ENCODE data around the gene CUL9.
A peak's percentile ranks its signal among the peaks of the same experiment; 100 is the strongest.

The CUL9 gene

GRCh38 chr6:43173591-43174262 is 8.3 kb upstream of the CUL9 start:
- 43 to 45% methylated on average over 11 of the region's 11 CpGs for WGBS, 2 experiments
- peak overlapping the region; percentile 89 for H3K4me3 ChIP-seq (ENCODE audit: insufficient read depth, low read depth, low read length)

GRCh38 chr6:43174263-43175112 is 7.5 kb upstream of the CUL9 start:
- peak overlapping the region; percentile 83 for H3K27ac ChIP-seq (ENCODE audit: insufficient read depth, low read depth, low read length, poor library complexity, severe bottlenecking)
- no peaks in the 10 kb centered on the region for H3K27me3 ChIP-seq (ENCODE audit: control insufficient read depth, insufficient read depth, low read length, poor library complexity, severe bottlenecking)
- H3K4me3 ChIP-seq (ENCODE audit: insufficient read depth, low read depth, low read length) = peak overlapping the region; percentile 89
- no peaks in the 10 kb centered on the region for H3K9me3 ChIP-seq (ENCODE audit: control insufficient read depth, low read length)
- 1% methylated on average over 32 of the region's 32 CpGs for WGBS, 2 experiments
- peaks cover 32% of the 10 kb centered on the region for H3K36me3 ChIP-seq (ENCODE audit: control insufficient read depth, insufficient read depth, low read length)
- peaks cover 14% of the 10 kb centered on the region for H3K4me1 ChIP-seq (ENCODE audit: control insufficient read depth, insufficient read depth, low read length)

More at GRCh38 chr6:43173591-43174262, 8.3 kb upstream of the CUL9 start:
- peaks cover 14% of the 10 kb centered on the region for H3K4me1 ChIP-seq (ENCODE audit: control insufficient read depth, insufficient read depth, low read length)
- H3K27me3 ChIP-seq (ENCODE audit: control insufficient read depth, insufficient read depth, low read length, poor library complexity, severe bottlenecking) = no peaks in the 10 kb centered on the region
- H3K36me3 ChIP-seq (ENCODE audit: control insufficient read depth, insufficient read depth, low read length) = peaks cover 24% of the 10 kb centered on the region
- H3K27ac ChIP-seq (ENCODE audit: insufficient read depth, low read depth, low read length, poor library complexity, severe bottlenecking) = peak overlapping the region; percentile 83
- no peaks in the 10 kb centered on the region for H3K9me3 ChIP-seq (ENCODE audit: control insufficient read depth, low read length)

GRCh38 chr6:43175676-43176422 is 6.1 kb upstream of the CUL9 start:
- Histone ChIP-seq H3K27ac (ENCODE audit: insufficient read depth, low read depth, low read length, poor library complexity, severe bottlenecking) (no peak overlapping the region), H3K9me3 (ENCODE audit: control insufficient read depth, low read length) (no peaks in the 10 kb centered on the region), H3K36me3 (ENCODE audit: control insufficient read depth, insufficient read depth, low read length) (peaks cover 34% of the 10 kb centered on the region), H3K4me3 (ENCODE audit: insufficient read depth, low read depth, low read length) (no peak overlapping the region), H3K4me1 (ENCODE audit: control insufficient read depth, insufficient read depth, low read length) (peaks cover 15% of the 10 kb centered on the region), H3K27me3 (ENCODE audit: control insufficient read depth, insufficient read depth, low read length, poor library complexity, severe bottlenecking) (no peaks in the 10 kb centered on the region)
- 95 to 96% methylated on average over 11 of the region's 11 CpGs for WGBS, 2 experiments

GRCh38 chr6:43176423-43176786 is 5.6 kb upstream of the CUL9 start:
- Histone ChIP-seq H3K9me3 (ENCODE audit: control insufficient read depth, low read length) (no peaks in the 10 kb centered on the region), H3K36me3 (ENCODE audit: control insufficient read depth, insufficient read depth, low read length) (peaks cover 34% of the 10 kb centered on the region), H3K27me3 (ENCODE audit: control insufficient read depth, insufficient read depth, low read length, poor library complexity, severe bottlenecking) (no peaks in the 10 kb centered on the region), H3K27ac (ENCODE audit: insufficient read depth, low read depth, low read length, poor library complexity, severe bottlenecking) (no peak overlapping the region), H3K4me3 (ENCODE audit: insufficient read depth, low read depth, low read length) (no peak overlapping the region), H3K4me1 (ENCODE audit: control insufficient read depth, insufficient read depth, low read length) (peaks cover 20% of the 10 kb centered on the region)
- WGBS, 2 experiments = 92 to 98% methylated on average over 6 of the region's 6 CpGs

- H3K36me3 ChIP-seq (ENCODE audit: control insufficient read depth, insufficient read depth, low read length) = peaks cover 34% of the 10 kb centered on the region
- H3K27ac ChIP-seq (ENCODE audit: insufficient read depth, low read depth, low read length, poor library complexity, severe bottlenecking) = no peak overlapping the region
- H3K4me1 ChIP-seq (ENCODE audit: control insufficient read depth, insufficient read depth, low read length) = peaks cover 16% of the 10 kb centered on the region
- no peaks in the 10 kb centered on the region for H3K27me3 ChIP-seq (ENCODE audit: control insufficient read depth, insufficient read depth, low read length, poor library complexity, severe bottlenecking)
- no peaks in the 10 kb centered on the region for H3K9me3 ChIP-seq (ENCODE audit: control insufficient read depth, low read length)
- no peak overlapping the region for H3K4me3 ChIP-seq (ENCODE audit: insufficient read depth, low read depth, low read length)
- 95 to 96% methylated on average over 12 of the region's 12 CpGs for WGBS, 2 experiments
These were observed 3.8 kb upstream of the CUL9 start for GRCh38 chr6:43178150-43178549.

- Histone ChIP-seq H3K27me3 (ENCODE audit: control insufficient read depth, insufficient read depth, low read length, poor library complexity, severe bottlenecking) (no peaks in the 10 kb centered on the region), H3K9me3 (ENCODE audit: control insufficient read depth, low read length) (no peaks in the 10 kb centered on the region), H3K4me3 (ENCODE audit: insufficient read depth, low read depth, low read length) (no peak overlapping the region), H3K36me3 (ENCODE audit: control insufficient read depth, insufficient read depth, low read length) (peaks cover 34% of the 10 kb centered on the region), H3K4me1 (ENCODE audit: control insufficient read depth, insufficient read depth, low read length) (peaks cover 6% of the 10 kb centered on the region), H3K27ac (ENCODE audit: insufficient read depth, low read depth, low read length, poor library complexity, severe bottlenecking) (no peak overlapping the region)
- 92 to 93% methylated on average over 20 of the region's 20 CpGs for WGBS, 2 experiments
These were observed 2.8 kb upstream of the CUL9 start for GRCh38 chr6:43178951-43179830.

GRCh38 chr6:43180058-43180457 is 1.9 kb upstream of the CUL9 start:
- Histone ChIP-seq H3K36me3 (ENCODE audit: control insufficient read depth, insufficient read depth, low read length) (peaks cover 34% of the 10 kb centered on the region), H3K4me1 (ENCODE audit: control insufficient read depth, insufficient read depth, low read length) (peaks cover 6% of the 10 kb centered on the region), H3K9me3 (ENCODE audit: control insufficient read depth, low read length) (no peaks in the 10 kb centered on the region), H3K4me3 (ENCODE audit: insufficient read depth, low read depth, low read length) (no peak overlapping the region), H3K27me3 (ENCODE audit: control insufficient read depth, insufficient read depth, low read length, poor library complexity, severe bottlenecking) (no peaks in the 10 kb centered on the region), H3K27ac (ENCODE audit: insufficient read depth, low read depth, low read length, poor library complexity, severe bottlenecking) (no peak overlapping the region)
- 89% methylated on average over 7 of the region's 7 CpGs for WGBS, 2 experiments

GRCh38 chr6:43180985-43181384 is 1.0 kb upstream of the CUL9 start:
- WGBS, 2 experiments = 71 to 78% methylated on average over 5 of the region's 5 CpGs
- H3K27ac ChIP-seq (ENCODE audit: insufficient read depth, low read depth, low read length, poor library complexity, severe bottlenecking) = no peak overlapping the region
- H3K4me3 ChIP-seq (ENCODE audit: insufficient read depth, low read depth, low read length) = peak overlapping the region; percentile 72
- peaks cover 6% of the 10 kb centered on the region for H3K4me1 ChIP-seq (ENCODE audit: control insufficient read depth, insufficient read depth, low read length)
- H3K36me3 ChIP-seq (ENCODE audit: control insufficient read depth, insufficient read depth, low read length) = peaks cover 29% of the 10 kb centered on the region
- H3K27me3 ChIP-seq (ENCODE audit: control insufficient read depth, insufficient read depth, low read length, poor library complexity, severe bottlenecking) = no peaks in the 10 kb centered on the region
- no peaks in the 10 kb centered on the region for H3K9me3 ChIP-seq (ENCODE audit: control insufficient read depth, low read length)

GRCh38 chr6:43181621-43181941 is 415 bp upstream of the CUL9 start:
- 27 to 33% methylated on average over 9 of the region's 9 CpGs for WGBS, 2 experiments
- peaks cover 6% of the 10 kb centered on the region for H3K4me1 ChIP-seq (ENCODE audit: control insufficient read depth, insufficient read depth, low read length)
- H3K36me3 ChIP-seq (ENCODE audit: control insufficient read depth, insufficient read depth, low read length) = peaks cover 29% of the 10 kb centered on the region
- no peaks in the 10 kb centered on the region for H3K27me3 ChIP-seq (ENCODE audit: control insufficient read depth, insufficient read depth, low read length, poor library complexity, severe bottlenecking)
- H3K27ac ChIP-seq (ENCODE audit: insufficient read depth, low read depth, low read length, poor library complexity, severe bottlenecking) = peak overlapping the region; percentile 55
- H3K4me3 ChIP-seq (ENCODE audit: insufficient read depth, low read depth, low read length) = peak overlapping the region; percentile 72
- H3K9me3 ChIP-seq (ENCODE audit: control insufficient read depth, low read length) = no peaks in the 10 kb centered on the region
